IPS-18a (cell line): ENCODE results near the gene PLXNA4.

ENCODE experiments used
- H3K27ac ChIP-seq: one replicate; pipeline ENCODE4 v1.5.1; 2013; ENCODE audit warnings: low read length
- H3K27me3 ChIP-seq: one replicate; pipeline ENCODE4 v1.6.1; 2013; ENCODE audit warnings: mild to moderate bottlenecking, low read length; ENCODE audit not compliant: control insufficient read depth, insufficient read depth
- H3K36me3 ChIP-seq: one replicate; pipeline ENCODE4 v1.6.1; 2013; ENCODE audit warnings: low read depth, low read length; ENCODE audit not compliant: control insufficient read depth
- H3K4me1 ChIP-seq: one replicate; pipeline ENCODE4 v1.6.1; 2013; ENCODE audit warnings: low read depth, low read length; ENCODE audit not compliant: control insufficient read depth
- H3K4me3 ChIP-seq: one replicate; pipeline ENCODE4 v1.5.1; 2013; ENCODE audit warnings: low read length
- H3K9ac ChIP-seq: one replicate; pipeline ENCODE4 v1.6.1; 2013; ENCODE audit warnings: mild to moderate bottlenecking, low read length, moderate library complexity
- H3K9me3 ChIP-seq: one replicate; pipeline ENCODE4 v1.6.1; 2013; ENCODE audit warnings: low read depth, low read length; ENCODE audit not compliant: control insufficient read depth

PLXNA4 gene

DNA sequence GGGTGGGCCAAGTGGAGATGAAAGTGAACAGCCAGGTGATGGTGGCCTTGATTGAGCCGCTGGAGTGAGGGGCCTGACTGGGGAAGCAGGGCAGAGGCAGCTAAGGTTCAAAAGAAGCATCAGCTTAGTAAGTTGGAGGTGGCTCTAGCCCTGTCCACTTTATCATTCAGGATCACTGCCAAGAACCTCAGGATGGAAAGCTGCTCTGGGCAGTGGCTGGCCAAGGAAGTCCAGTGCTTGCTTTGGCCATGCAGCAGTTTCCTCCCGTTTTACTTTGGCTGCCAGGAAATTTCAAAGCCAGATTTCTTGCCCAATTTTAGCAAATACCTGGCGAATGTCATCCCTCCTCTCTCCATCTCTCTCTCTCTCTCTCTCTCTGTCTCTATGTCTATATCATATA lies 384.9 kb downstream of the PLXNA4 start:
- no peak overlapping the region for H3K4me3 ChIP-seq
- peaks cover 20% of the 10 kb centered on the region for H3K4me1 ChIP-seq
- no peaks in the 10 kb centered on the region for H3K27me3 ChIP-seq
- H3K9me3 ChIP-seq = peaks cover 6% of the 10 kb centered on the region
- no peaks in the 10 kb centered on the region for H3K36me3 ChIP-seq
- no peak overlapping the region for H3K9ac ChIP-seq
- H3K27ac ChIP-seq = no peak overlapping the region

DNA sequence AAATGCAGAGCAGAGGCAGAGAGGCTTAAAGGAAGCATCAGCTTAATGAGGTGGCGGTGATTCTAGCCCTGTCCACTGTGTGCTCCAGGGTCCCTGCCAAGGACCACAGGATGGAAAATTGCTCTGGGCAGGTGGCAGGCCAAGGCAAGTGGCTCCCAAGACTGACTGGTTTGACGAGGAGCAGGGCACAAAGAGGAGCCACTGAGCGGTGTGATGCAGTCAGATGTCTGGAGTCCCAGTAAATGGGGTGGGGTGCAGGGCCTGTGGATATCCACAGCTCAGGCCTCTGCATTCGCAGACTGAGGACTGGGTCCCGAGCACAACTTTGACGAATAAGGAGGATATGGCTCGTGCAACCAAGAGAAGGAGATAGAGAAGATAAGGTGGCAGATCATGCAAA lies 385.6 kb downstream of the PLXNA4 start:
- Histone ChIP-seq H3K9ac (no peak overlapping the region), H3K4me3 (no peak overlapping the region)

DNA sequence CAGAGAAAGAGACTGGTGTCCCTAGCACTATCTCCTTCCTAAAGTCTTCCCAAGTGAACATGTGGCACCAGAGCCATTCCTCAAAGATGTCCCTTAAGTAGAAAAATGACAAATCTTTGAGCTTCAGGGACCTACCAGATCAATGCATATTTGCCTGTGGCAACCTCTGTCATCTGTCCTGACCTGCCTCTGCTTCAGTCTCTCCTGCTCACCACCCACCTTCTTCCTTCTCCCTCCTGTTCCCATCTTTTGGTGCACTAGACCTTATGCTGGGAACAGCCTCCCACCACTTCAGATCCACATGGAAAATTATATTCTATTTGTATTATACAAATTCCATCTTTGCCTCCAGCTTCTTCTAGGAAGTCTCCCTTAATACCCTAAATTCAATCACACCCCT lies 386.4 kb downstream of the PLXNA4 start:
- H3K27me3 ChIP-seq = no peaks in the 10 kb centered on the region
- H3K36me3 ChIP-seq = no peaks in the 10 kb centered on the region
- no peak overlapping the region for H3K27ac ChIP-seq
- H3K9me3 ChIP-seq = peaks cover 6% of the 10 kb centered on the region
- no peak overlapping the region for H3K4me3 ChIP-seq
- no peak overlapping the region for H3K9ac ChIP-seq
- peaks cover 20% of the 10 kb centered on the region for H3K4me1 ChIP-seq

More for the DNA sequence above, 385.6 kb downstream of the PLXNA4 start:
- Histone ChIP-seq H3K27ac (no peak overlapping the region), H3K4me1 (peaks cover 20% of the 10 kb centered on the region), H3K27me3 (no peaks in the 10 kb centered on the region), H3K9me3 (peaks cover 6% of the 10 kb centered on the region), H3K36me3 (no peaks in the 10 kb centered on the region)

DNA sequence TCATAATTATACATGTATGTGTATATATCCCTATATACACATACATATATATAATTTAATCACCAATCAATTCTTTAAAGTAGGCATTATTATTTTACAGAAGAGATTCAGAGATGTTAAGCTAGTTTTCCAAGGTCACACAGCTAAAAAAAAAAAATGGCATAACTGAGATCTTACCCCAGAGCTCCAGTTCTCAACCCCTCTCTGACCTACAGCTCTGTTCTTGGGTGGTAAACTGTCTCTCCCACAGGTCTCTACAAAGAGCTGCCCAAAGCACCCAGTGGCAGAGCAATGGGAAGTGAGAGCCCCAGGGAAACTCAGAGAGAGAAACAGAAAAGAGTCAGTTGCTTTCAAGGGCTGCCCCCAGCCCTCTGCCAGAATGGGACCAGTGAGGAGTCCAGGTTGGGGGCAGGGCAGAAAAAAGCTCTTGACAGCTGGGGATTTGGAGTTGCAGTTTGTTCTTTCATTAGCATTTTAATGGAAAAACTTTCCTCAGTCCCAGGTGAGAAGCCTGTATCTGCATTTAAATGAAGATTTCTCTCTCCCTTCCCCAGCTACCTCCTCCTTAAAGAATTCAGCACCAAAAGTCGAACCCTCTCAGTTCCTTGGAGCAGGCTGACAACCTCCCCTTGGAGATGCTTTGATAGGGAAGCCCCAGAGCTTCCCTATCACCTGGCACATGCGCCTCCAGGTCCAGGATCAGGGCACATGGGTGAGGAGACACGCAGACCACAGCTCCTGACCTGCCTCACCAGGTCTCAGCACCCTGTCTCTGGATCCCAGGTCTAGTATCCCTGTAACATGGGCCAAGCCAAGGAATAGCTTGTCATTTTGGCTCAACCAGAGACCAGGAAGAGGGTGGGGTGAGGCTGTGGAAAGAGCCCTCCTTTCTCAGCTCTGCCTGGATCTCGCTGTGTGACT lies 388.1 kb downstream of the PLXNA4 start:
- peak overlapping the region; percentile 78 for H3K27ac ChIP-seq
- H3K4me3 ChIP-seq = peak overlapping the region; percentile 25

GRCh38 chr7:132187391-132187790 lies 388.9 kb downstream of the PLXNA4 start:
- H3K4me3 ChIP-seq = no peak overlapping the region
- no peaks in the 10 kb centered on the region for H3K36me3 ChIP-seq
- no peak overlapping the region for H3K27ac ChIP-seq
- H3K9ac ChIP-seq = no peak overlapping the region
- H3K4me1 ChIP-seq = peaks cover 26% of the 10 kb centered on the region
- H3K9me3 ChIP-seq = peaks cover 6% of the 10 kb centered on the region
- no peaks in the 10 kb centered on the region for H3K27me3 ChIP-seq

More for the DNA sequence above, 388.1 kb downstream of the PLXNA4 start:
- Histone ChIP-seq H3K36me3 (no peaks in the 10 kb centered on the region), H3K9ac (peak overlapping the region; percentile 21), H3K9me3 (peaks cover 6% of the 10 kb centered on the region), H3K4me1 (peaks cover 26% of the 10 kb centered on the region), H3K27me3 (no peaks in the 10 kb centered on the region)

GRCh38 chr7:132185150-132185549 lies 391.1 kb downstream of the PLXNA4 start:
- no peak overlapping the region for H3K4me3 ChIP-seq
- H3K9ac ChIP-seq = no peak overlapping the region
- H3K27me3 ChIP-seq = no peaks in the 10 kb centered on the region
- no peaks in the 10 kb centered on the region for H3K36me3 ChIP-seq
- peaks cover 25% of the 10 kb centered on the region for H3K4me1 ChIP-seq
- no peak overlapping the region for H3K27ac ChIP-seq
- H3K9me3 ChIP-seq = peaks cover 6% of the 10 kb centered on the region

DNA sequence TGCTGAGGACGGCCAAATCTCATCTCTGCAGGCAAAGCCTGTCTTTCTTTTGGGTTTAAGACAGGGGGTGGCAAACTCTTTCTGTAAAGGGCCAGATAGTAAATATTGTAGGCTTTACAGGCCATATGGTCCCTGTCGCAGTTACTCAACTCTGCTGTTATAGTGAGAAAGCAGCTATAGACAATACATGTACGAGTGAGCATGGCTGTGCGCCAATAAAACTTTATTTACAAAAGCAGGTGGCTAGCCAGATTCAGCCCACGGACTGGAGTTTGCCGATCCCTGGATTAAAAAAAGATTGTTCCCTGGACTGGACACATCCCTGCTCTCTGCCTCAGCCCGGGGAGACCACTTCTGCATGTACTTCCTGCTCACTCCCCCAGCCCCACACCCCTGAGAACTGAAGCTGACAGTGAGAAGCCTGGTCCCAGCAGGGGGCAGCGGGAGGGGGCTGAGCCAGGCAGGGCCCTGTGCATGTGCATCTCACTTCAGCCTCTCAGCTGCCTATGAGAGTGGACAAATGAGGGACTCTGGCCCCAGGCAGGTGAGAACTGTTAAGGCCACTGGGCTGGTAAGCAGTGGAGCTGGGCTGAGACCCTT lies 392.4 kb downstream of the PLXNA4 start:
- H3K27me3 ChIP-seq = no peaks in the 10 kb centered on the region
- peaks cover 6% of the 10 kb centered on the region for H3K9me3 ChIP-seq
- no peak overlapping the region for H3K4me3 ChIP-seq
- H3K36me3 ChIP-seq = no peaks in the 10 kb centered on the region
- peaks cover 13% of the 10 kb centered on the region for H3K4me1 ChIP-seq
- no peak overlapping the region for H3K9ac ChIP-seq
- H3K27ac ChIP-seq = no peak overlapping the region

- H3K4me3 ChIP-seq = no peak overlapping the region
- H3K9me3 ChIP-seq = peaks cover 6% of the 10 kb centered on the region
- peaks cover 6% of the 10 kb centered on the region for H3K4me1 ChIP-seq
- H3K36me3 ChIP-seq = no peaks in the 10 kb centered on the region
- no peaks in the 10 kb centered on the region for H3K27me3 ChIP-seq
- H3K9ac ChIP-seq = no peak overlapping the region
- no peak overlapping the region for H3K27ac ChIP-seq
These were observed 393.3 kb downstream of the PLXNA4 start for GRCh38 chr7:132182992-132183391.

- H3K27me3 ChIP-seq = no peaks in the 10 kb centered on the region
- H3K36me3 ChIP-seq = no peaks in the 10 kb centered on the region
- no peak overlapping the region for H3K4me3 ChIP-seq
- H3K9me3 ChIP-seq = peaks cover 6% of the 10 kb centered on the region
- no peak overlapping the region for H3K27ac ChIP-seq
- H3K9ac ChIP-seq = no peak overlapping the region
- peaks cover 6% of the 10 kb centered on the region for H3K4me1 ChIP-seq
These were observed 394.2 kb downstream of the PLXNA4 start for GRCh38 chr7:132181946-132182685.

DNA sequence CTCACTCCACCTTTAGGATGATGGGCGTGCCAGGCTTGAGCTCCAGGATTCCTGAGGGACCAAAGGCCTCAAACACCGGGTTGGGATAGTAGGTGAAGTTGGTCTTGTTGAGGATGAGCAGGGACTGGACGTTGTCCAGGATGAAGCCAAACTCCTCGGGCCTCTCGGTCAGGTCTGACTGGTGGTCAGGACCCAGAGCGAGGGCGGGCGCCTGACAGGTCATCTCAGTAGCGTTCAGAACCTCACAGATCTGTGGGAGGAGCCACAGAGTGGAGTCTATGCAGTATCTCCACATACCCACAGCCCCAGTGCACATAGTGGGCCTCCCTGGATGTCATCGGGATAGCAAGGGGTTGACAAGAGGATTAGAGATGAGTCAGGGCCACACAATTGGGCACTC lies 394.9 kb downstream of the PLXNA4 start:
- H3K9me3 ChIP-seq = no peaks in the 10 kb centered on the region
- no peaks in the 10 kb centered on the region for H3K36me3 ChIP-seq
- no peak overlapping the region for H3K4me3 ChIP-seq
- H3K9ac ChIP-seq = no peak overlapping the region
- H3K4me1 ChIP-seq = peaks cover 6% of the 10 kb centered on the region
- no peaks in the 10 kb centered on the region for H3K27me3 ChIP-seq
- no peak overlapping the region for H3K27ac ChIP-seq

DNA sequence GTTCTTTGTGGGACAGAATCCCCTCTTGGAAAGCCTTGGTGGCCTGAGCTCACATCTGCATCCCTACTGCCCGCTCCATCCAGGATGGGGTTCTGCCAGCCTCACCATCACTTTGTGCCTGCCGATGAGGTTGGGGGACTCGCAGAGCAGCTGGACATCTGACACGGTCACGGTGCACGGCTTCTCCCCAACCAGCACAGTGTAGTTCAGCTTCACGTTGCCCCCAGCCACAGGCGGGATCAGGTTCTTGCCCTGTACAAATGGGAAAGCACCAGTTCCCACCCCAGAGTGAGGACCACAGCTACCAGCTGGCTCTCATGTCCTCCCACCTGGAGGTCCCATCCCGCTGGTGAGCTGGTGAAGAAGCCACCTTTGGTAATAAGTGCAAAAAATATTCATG lies 395.8 kb downstream of the PLXNA4 start:
- Histone ChIP-seq H3K27me3 (no peaks in the 10 kb centered on the region), H3K4me1 (peaks cover 6% of the 10 kb centered on the region), H3K9me3 (no peaks in the 10 kb centered on the region), H3K27ac (no peak overlapping the region), H3K4me3 (no peak overlapping the region), H3K9ac (no peak overlapping the region), H3K36me3 (no peaks in the 10 kb centered on the region)
